Midbrain (tissue), 1 donor: ENCODE measurements around the gene ADAMTS9.

Experiments
- DNase-seq: peaks from one replicate; lab custom pipeline; 2025; lab: John Stamatoyannopoulos, UW

ADAMTS9 gene

GRCh38 chr3:64488939-64489338, 198.9 kb downstream of the ADAMTS9 start:
- DNase-seq, result no peak

- peak; percentile 86 for DNase-seq
Observed at GRCh38 chr3:64484289-64484992, 203.4 kb downstream of the ADAMTS9 start.

GRCh38 chr3:64483467-64483866, 204.3 kb downstream of the ADAMTS9 start:
- no peak for DNase-seq

GRCh38 chr3:64475037-64475436, 212.8 kb downstream of the ADAMTS9 start:
- DNase-seq, result no peak

DNA sequence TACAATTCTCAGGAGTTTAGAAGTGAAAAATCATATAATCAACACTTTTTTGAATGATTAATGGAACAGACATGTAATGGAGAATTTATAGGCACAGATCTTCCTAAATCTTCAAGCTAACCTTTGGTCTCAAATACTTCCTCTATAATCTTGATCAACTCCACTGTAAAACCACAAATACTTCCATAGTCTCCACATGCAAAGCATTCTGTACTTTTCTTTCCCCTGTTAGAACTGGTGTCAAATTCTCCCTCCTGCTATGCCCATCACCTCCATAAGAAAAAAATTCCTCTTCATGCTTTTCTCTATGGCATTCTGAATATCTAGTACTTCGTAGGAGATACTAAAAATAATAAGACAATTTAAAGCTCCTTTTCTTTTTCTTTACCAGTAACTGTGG, 214.3 kb downstream of the ADAMTS9 start:
- no peak for DNase-seq

- DNase-seq, result no peak
Observed at GRCh38 chr3:64470436-64470835, 217.4 kb downstream of the ADAMTS9 start.

- DNase-seq, result no peak
Observed at GRCh38 chr3:64467255-64467944, 220.4 kb downstream of the ADAMTS9 start.
